ENCODE measurements around the gene DEF6.

The DEF6 gene

DNA sequence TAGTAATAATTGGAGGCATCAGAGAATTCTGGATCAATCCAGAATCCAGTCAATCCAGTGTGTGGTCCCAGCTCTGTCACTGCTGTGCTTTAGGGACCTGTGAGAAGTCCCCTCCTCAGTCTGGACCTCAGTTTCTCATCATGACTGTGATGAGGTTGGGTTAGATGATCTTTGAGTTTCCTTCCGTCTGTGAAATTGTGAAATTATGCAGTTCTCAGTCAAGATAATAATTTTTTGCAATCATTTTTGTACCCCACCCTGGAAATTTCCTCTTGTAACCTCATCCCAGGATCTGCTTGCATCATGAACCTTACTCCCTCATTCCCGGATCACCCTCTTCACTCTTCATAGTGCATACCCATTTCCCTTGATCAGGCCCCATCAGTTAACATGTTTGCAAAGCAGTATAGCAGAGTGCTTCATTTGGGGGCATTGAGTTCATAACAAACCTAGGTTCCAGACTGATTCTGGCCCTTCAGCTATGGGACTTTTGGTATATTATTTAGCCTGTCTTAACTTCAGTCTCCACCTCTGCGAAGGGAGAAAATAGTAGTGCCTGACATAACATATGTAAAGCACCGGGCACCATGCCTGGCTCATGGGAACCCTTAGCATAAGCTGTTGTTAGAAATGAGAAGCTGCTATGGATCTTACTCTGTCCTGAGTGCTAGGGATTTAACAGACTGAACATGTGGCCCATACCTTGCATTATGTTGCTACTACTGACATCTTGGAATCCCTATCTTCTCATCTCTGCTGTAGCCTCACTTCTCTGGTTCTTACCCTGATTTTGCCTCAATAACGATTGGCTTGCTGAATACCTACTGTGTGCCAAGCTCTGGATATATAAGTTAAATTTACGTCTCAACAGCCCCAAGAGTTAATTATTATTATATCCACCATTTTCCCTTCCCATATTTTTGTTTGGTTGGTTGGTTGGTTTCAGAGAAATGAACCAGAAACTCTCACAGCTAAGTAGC, 36.7 kb upstream of the DEF6 start:
- Histone ChIP-seq H3K4me1 (ENCODE audit: control insufficient read depth, insufficient read depth, low read length) (peaks cover 14% of the 10 kb centered on the region), H3K4me3 (ENCODE audit: low read length in 2 of 2) (peak overlapping the region; percentile 82 to 98), H3K27ac (ENCODE audit: low read length) (peak overlapping the region; percentile 95), H3K9me3 (ENCODE audit: control insufficient read depth in 2 of 2, low read length in 2 of 2) (no peaks in the 10 kb centered on the region), H3K27me3 (ENCODE audit: control insufficient read depth in 1 of 2, insufficient read depth in 2 of 2, low read length in 2 of 2) (no peaks in the 10 kb centered on the region), H3K36me3 (ENCODE audit: control insufficient read depth in 2 of 2, insufficient read depth in 2 of 2, low read length in 2 of 2) (no peaks in the 10 kb centered on the region), H3K9ac (ENCODE audit: low read length in 2 of 2) (peak overlapping the region; percentile 78 to 94)

DNA sequence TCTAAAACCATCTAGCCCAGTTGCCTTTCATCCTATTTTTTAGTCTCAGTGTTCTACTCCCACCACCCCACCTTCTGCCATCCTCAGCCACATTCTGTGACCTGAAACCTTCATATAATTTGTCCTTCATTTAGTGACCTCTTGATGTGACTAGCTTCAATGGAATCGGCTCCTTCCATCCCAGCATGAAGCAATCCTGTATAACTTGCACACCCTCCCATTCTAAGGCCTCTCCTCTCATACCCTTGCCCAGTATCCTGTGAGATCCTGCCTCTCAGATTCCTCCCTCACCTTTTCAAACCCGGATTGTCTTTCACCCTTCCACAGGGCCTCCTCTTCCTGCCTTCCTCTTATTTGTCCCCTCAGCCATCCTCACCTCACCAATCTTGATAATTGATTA, 35.0 kb upstream of the DEF6 start:
- Histone ChIP-seq H3K27me3 (ENCODE audit: control insufficient read depth in 1 of 2, insufficient read depth in 2 of 2, low read length in 2 of 2) (no peaks in the 10 kb centered on the region), H3K4me3 (ENCODE audit: low read length in 2 of 2) (no peak overlapping the region), H3K36me3 (ENCODE audit: control insufficient read depth in 2 of 2, insufficient read depth in 2 of 2, low read length in 2 of 2) (peaks cover 0 to under 1% of the 10 kb centered on the region in 2 donors), H3K4me1 (ENCODE audit: control insufficient read depth, insufficient read depth, low read length) (peaks cover 18% of the 10 kb centered on the region), H3K9ac (ENCODE audit: low read length in 2 of 2) (no peak overlapping the region), H3K9me3 (ENCODE audit: control insufficient read depth in 2 of 2, low read length in 2 of 2) (no peaks in the 10 kb centered on the region), H3K27ac (ENCODE audit: low read length) (no peak overlapping the region)

GRCh38 chr6:35264550-35265274, 32.9 kb upstream of the DEF6 start:
- Histone ChIP-seq H3K27me3 (ENCODE audit: control insufficient read depth in 1 of 2, insufficient read depth in 2 of 2, low read length in 2 of 2) (no peaks in the 10 kb centered on the region), H3K9me3 (ENCODE audit: control insufficient read depth in 2 of 2, low read length in 2 of 2) (no peaks in the 10 kb centered on the region), H3K9ac (ENCODE audit: low read length in 2 of 2) (no peak overlapping the region), H3K27ac (ENCODE audit: low read length) (no peak overlapping the region), H3K36me3 (ENCODE audit: control insufficient read depth in 2 of 2, insufficient read depth in 2 of 2, low read length in 2 of 2) (peaks cover 0 to 2% of the 10 kb centered on the region in 2 donors), H3K4me3 (ENCODE audit: low read length in 2 of 2) (no peak overlapping the region), H3K4me1 (ENCODE audit: control insufficient read depth, insufficient read depth, low read length) (peaks cover 10% of the 10 kb centered on the region)

GRCh38 chr6:35265523-35265922, 32.1 kb upstream of the DEF6 start:
- no peak overlapping the region for H3K4me3 ChIP-seq (ENCODE audit: low read length in 2 of 2)
- H3K9ac ChIP-seq (ENCODE audit: low read length in 2 of 2) = no peak overlapping the region
- peaks cover 0 to 2% of the 10 kb centered on the region in 2 donors for H3K36me3 ChIP-seq (ENCODE audit: control insufficient read depth in 2 of 2, insufficient read depth in 2 of 2, low read length in 2 of 2)
- H3K27ac ChIP-seq (ENCODE audit: low read length) = no peak overlapping the region
- H3K27me3 ChIP-seq (ENCODE audit: control insufficient read depth in 1 of 2, insufficient read depth in 2 of 2, low read length in 2 of 2) = no peaks in the 10 kb centered on the region
- H3K9me3 ChIP-seq (ENCODE audit: control insufficient read depth in 2 of 2, low read length in 2 of 2) = no peaks in the 10 kb centered on the region
- H3K4me1 ChIP-seq (ENCODE audit: control insufficient read depth, insufficient read depth, low read length) = peaks cover 4% of the 10 kb centered on the region

DNA sequence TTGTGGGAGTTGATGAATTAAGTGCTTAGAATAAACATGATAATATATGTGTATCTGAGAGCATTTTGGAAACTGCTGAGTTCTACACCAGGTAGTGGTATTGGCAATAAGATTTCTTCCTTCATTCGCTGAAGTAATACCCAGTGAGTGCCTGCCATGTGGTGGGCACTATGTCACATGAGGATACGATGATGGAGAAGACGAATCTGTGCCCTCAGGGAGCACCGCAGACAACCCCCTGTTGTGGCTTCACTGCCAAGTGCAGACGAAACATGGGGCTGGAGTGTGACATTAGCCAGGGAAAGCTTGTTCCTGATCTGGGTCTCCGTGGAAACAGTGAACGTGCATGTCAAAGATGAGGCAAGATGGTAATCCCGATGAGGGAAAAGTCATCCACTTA, 30.2 kb upstream of the DEF6 start:
- Histone ChIP-seq H3K9ac (ENCODE audit: low read length in 2 of 2) (no peak overlapping the region), H3K36me3 (ENCODE audit: control insufficient read depth in 2 of 2, insufficient read depth in 2 of 2, low read length in 2 of 2) (peaks cover 0 to 2% of the 10 kb centered on the region in 2 donors), H3K27me3 (ENCODE audit: control insufficient read depth in 1 of 2, insufficient read depth in 2 of 2, low read length in 2 of 2) (no peaks in the 10 kb centered on the region), H3K9me3 (ENCODE audit: control insufficient read depth in 2 of 2, low read length in 2 of 2) (no peaks in the 10 kb centered on the region), H3K4me3 (ENCODE audit: low read length in 2 of 2) (no peak overlapping the region), H3K4me1 (ENCODE audit: control insufficient read depth, insufficient read depth, low read length) (peaks cover 4% of the 10 kb centered on the region), H3K27ac (ENCODE audit: low read length) (no peak overlapping the region)

DNA sequence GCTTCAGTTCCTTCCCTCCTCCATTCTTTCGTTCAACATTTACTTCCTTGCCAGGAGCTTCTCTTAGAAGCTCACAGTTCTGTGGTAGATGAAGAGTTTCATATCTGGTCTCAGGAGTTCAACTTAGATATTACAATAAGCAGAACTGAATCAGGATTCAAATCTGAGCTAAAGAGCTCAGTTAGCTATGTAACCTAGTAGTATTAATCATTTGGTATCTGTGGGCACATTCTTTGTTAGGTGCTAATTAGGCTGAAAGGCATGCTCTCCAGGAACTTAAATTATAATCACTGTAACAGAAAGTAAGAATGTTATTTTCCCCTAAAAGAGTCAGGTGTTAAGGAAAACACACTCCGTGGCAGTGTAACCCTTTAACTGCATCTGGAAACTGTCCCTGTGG, 29.7 kb upstream of the DEF6 start:
- no peaks in the 10 kb centered on the region for H3K27me3 ChIP-seq (ENCODE audit: control insufficient read depth in 1 of 2, insufficient read depth in 2 of 2, low read length in 2 of 2)
- no peak overlapping the region for H3K4me3 ChIP-seq (ENCODE audit: low read length in 2 of 2)
- no peak overlapping the region for H3K27ac ChIP-seq (ENCODE audit: low read length)
- peaks cover 0 to 2% of the 10 kb centered on the region in 2 donors for H3K36me3 ChIP-seq (ENCODE audit: control insufficient read depth in 2 of 2, insufficient read depth in 2 of 2, low read length in 2 of 2)
- peaks cover 4% of the 10 kb centered on the region for H3K4me1 ChIP-seq (ENCODE audit: control insufficient read depth, insufficient read depth, low read length)
- H3K9ac ChIP-seq (ENCODE audit: low read length in 2 of 2) = no peak overlapping the region
- no peaks in the 10 kb centered on the region for H3K9me3 ChIP-seq (ENCODE audit: control insufficient read depth in 2 of 2, low read length in 2 of 2)

DNA sequence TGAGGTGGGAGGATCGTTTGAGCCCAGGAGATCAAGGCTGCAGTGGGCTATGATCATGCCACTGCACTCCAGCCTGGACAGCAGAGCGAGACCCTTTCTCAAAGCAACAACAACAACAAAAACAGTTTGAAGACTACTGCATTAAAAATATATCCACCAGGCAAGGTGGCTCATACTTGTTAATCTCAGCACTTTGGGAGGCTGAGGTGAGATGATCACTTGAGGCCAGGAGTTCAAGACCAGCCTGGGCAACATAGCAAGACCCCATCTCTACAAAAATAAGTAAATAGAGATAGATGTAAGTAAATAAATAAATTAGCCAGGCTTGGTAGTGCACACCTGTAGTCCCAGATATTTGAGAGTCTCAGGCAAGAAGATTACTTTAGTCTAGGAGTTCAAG, 25.6 kb upstream of the DEF6 start:
- Histone ChIP-seq H3K9ac (ENCODE audit: low read length in 2 of 2) (no peak overlapping the region), H3K4me3 (ENCODE audit: low read length in 2 of 2) (no peak overlapping the region), H3K36me3 (ENCODE audit: control insufficient read depth in 2 of 2, insufficient read depth in 2 of 2, low read length in 2 of 2) (peaks cover 0 to 2% of the 10 kb centered on the region in 2 donors), H3K27ac (ENCODE audit: low read length) (no peak overlapping the region), H3K9me3 (ENCODE audit: control insufficient read depth in 2 of 2, low read length in 2 of 2) (no peaks in the 10 kb centered on the region), H3K4me1 (ENCODE audit: control insufficient read depth, insufficient read depth, low read length) (peaks cover 18% of the 10 kb centered on the region), H3K27me3 (ENCODE audit: control insufficient read depth in 1 of 2, insufficient read depth in 2 of 2, low read length in 2 of 2) (no peaks in the 10 kb centered on the region)

GRCh38 chr6:35273822-35274559, 23.6 kb upstream of the DEF6 start:
- H3K27me3 ChIP-seq (ENCODE audit: control insufficient read depth in 1 of 2, insufficient read depth in 2 of 2, low read length in 2 of 2) = no peaks in the 10 kb centered on the region
- peaks cover 14% of the 10 kb centered on the region for H3K4me1 ChIP-seq (ENCODE audit: control insufficient read depth, insufficient read depth, low read length)
- H3K9ac ChIP-seq (ENCODE audit: low read length in 2 of 2) = no peak overlapping the region
- H3K36me3 ChIP-seq (ENCODE audit: control insufficient read depth in 2 of 2, insufficient read depth in 2 of 2, low read length in 2 of 2) = no peaks in the 10 kb centered on the region
- no peak overlapping the region for H3K27ac ChIP-seq (ENCODE audit: low read length)
- no peak overlapping the region for H3K4me3 ChIP-seq (ENCODE audit: low read length in 2 of 2)
- no peaks in the 10 kb centered on the region for H3K9me3 ChIP-seq (ENCODE audit: control insufficient read depth in 2 of 2, low read length in 2 of 2)

DNA sequence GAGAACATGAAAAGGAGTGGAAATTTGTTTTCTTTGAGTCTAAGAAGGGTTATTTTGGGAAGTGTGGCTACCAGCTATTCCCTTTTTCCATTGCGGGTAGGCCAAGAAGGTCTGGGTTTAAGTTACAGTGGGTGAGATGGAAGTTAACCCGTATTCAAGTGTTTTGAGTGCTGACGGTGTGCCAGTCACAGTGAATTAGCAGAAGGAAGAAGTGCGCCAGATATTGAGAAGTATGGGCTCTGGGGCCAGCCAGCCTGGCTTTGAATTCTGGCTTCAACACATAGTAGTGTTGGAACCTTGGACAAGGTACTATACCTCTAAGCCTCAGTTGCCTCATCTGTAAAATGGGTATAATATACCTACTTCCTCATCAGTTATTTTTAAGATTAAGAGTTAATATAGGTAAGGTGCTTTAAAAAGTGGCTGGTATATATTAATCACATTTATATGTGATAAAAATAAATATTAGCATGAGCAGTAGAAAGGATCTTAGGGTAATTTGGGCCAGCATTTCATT, 21.8 kb upstream of the DEF6 start:
- peaks cover 0 to under 1% of the 10 kb centered on the region in 2 donors for H3K36me3 ChIP-seq (ENCODE audit: control insufficient read depth in 2 of 2, insufficient read depth in 2 of 2, low read length in 2 of 2)
- H3K9ac ChIP-seq (ENCODE audit: low read length in 2 of 2) = no peak overlapping the region
- H3K27me3 ChIP-seq (ENCODE audit: control insufficient read depth in 1 of 2, insufficient read depth in 2 of 2, low read length in 2 of 2) = no peaks in the 10 kb centered on the region
- peak overlapping the region; percentile 53 for H3K27ac ChIP-seq (ENCODE audit: low read length)
- no peaks in the 10 kb centered on the region for H3K9me3 ChIP-seq (ENCODE audit: control insufficient read depth in 2 of 2, low read length in 2 of 2)
- peaks cover 14% of the 10 kb centered on the region for H3K4me1 ChIP-seq (ENCODE audit: control insufficient read depth, insufficient read depth, low read length)
- no peak overlapping the region for H3K4me3 ChIP-seq (ENCODE audit: low read length in 2 of 2)

DNA sequence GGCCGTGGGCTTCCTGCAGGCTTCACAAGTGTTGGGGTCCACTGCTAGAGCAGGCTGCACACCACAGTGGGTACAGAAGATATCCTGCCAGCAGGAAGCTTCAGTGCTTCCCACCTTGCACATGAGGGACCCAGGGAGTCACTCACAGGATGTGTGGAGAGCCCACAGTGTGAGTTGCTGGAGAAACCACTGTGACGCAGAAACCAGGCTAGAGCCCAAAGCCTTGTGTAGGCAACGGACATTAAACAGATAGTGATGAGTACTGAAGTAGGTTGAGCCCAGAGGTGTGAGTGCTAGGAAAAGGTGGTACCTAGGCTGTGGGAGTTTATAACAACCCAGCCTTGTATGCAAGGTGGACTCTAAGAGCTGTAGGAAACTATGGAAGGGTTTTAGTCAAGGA, 18.9 kb upstream of the DEF6 start:
- Histone ChIP-seq H3K27me3 (ENCODE audit: control insufficient read depth in 1 of 2, insufficient read depth in 2 of 2, low read length in 2 of 2) (no peaks in the 10 kb centered on the region), H3K4me3 (ENCODE audit: low read length in 2 of 2) (no peak overlapping the region), H3K9ac (ENCODE audit: low read length in 2 of 2) (no peak overlapping the region), H3K27ac (ENCODE audit: low read length) (no peak overlapping the region), H3K36me3 (ENCODE audit: control insufficient read depth in 2 of 2, insufficient read depth in 2 of 2, low read length in 2 of 2) (peaks cover 16 to 23% of the 10 kb centered on the region in 2 donors), H3K4me1 (ENCODE audit: control insufficient read depth, insufficient read depth, low read length) (peaks cover 14% of the 10 kb centered on the region), H3K9me3 (ENCODE audit: control insufficient read depth in 2 of 2, low read length in 2 of 2) (no peaks in the 10 kb centered on the region)
